GM19025 (cell line): ENCODE measurements around the gene DNAJB4.
"Not testable (repeated sequence)": the region's sequence is repeated elsewhere in the genome, so short reads cannot be mapped to it uniquely, and the experiment has no call there.

ENCODE experiments used
- ATAC-seq: cut with Tn5 transposase; IDR thresholded peaks from one replicate; pipeline ENCODE4 v1.9.1; 2021; ENCODE audit warnings: mild to moderate bottlenecking, low read depth, moderate library complexity; ENCODE audit not compliant: unreplicated experiment

DNAJB4 gene

DNA sequence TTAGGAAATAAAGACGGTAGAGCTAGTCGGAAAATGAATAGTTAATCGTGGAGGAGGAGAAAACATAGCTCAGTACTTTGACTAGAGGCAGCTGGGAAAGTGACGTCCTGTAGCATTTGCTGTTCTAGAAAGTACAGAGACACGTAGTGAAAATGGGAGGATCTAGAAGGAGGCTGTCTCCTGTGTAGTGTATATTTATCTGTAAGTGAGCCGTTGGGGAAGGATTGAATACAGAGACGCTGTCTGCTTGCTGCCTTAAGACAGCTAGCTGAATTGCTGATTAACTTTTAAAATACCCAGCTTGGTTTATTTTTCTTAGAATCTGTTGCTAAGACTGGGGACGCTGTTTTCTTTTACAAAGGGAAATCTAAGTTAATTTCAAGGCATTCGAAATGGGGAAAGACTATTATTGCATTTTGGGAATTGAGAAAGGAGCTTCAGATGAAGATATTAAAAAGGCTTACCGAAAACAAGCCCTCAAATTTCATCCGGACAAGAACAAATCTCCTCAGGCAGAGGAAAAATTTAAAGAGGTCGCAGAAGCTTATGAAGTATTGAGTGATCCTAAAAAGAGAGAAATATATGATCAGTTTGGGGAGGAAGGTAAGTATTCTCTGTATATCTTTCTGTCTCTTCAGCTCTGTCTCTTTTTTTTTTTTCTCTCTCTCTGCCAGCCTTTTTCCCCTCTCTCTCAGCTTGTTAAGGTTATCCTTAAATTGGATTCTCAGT is at the start of gene DNAJB4:
DNAJB4 (plus strand) TSS at position 221 of the 729 bp plus-strand sequence; CDS start at position 393, 172 bp downstream.
- peak; percentile 99 for ATAC-seq

GRCh38 chr1:77955709-77956108 is 49.0 kb upstream of the DNAJB4 start:
- no peak for ATAC-seq

DNA sequence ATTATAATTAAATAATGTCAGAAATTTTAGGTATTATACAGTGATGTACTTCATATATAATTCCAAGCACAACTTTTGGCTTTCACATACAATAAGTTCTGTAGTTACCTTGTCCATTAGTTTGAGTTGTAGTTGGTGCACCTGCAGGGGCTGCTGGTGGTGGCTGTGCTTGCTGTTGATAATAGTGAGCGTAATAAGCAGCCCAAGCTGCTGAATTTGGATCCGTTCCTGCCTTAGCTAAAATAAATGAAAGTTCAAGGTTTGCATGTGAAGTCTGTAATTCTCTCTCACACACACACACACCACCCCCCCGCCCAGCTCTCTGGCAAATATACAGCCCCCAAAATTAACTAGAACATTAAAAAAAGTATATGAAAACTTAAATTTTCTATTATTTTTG is 48.3 kb upstream of the DNAJB4 start:
- no peak for ATAC-seq

- ATAC-seq = no peak
Observed at GRCh38 chr1:77958391-77958790, 46.3 kb upstream of the DNAJB4 start.

DNA sequence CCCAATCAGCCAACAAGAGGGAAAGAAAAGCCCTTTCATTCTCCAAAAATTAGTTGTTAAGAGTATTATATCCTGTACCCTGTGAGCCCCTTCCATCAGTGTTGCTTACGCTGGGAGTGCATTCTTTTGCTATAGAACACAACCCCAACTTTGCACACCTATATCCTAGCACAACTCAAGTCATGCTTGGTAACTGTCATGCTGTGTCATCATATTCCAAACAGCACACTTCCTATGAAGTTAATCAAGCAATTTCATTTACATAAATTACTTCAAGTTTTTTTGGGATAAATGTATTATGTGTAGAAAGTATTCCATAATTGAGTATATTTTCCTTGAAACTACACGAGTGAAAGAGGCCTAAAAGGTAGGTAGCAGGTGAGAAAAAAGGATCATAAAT is 45.9 kb upstream of the DNAJB4 start:
- ATAC-seq = no peak

GRCh38 chr1:77961392-77961791 is 43.3 kb upstream of the DNAJB4 start:
- no peak for ATAC-seq

GRCh38 chr1:77966291-77966690 is 38.4 kb upstream of the DNAJB4 start:
- ATAC-seq = no peak

DNA sequence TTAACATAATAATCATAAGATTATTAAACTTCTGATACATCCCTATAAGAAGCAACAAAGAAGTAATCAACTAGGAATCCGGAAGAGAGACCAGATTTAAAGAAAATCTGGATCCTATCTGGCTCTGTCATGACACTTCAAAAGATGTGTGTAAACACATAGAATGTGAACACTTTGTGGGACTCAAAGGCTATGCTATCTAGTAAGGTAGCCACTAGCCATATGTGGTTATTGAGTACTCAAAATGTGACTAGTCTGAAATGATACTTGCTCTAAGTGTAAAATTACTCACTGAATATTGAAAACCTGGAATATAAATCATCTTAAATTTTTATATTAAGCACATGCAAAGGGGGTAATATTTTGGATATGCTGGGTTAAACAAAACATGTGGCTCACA is 34.5 kb upstream of the DNAJB4 start:
- no peak for ATAC-seq

DNA sequence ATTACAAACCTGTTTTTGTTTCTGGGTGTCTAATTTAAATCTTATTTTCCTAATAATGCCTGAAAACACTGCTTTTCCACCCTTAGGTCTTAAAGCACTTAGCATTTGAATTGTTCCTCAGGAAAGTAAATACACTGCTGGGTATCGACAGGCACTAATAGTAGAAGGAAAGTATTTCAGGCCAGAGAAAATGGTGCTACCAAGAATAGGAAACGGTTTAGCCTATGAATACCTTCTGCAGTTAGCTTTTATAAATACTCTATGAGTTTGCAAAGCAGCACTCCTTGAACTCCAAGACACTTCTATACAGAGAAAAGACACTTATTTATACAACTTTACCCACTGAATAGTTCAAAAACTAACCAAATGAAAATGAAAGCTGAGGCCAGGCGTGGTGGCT is 32.7 kb upstream of the DNAJB4 start:
- ATAC-seq = no peak

DNA sequence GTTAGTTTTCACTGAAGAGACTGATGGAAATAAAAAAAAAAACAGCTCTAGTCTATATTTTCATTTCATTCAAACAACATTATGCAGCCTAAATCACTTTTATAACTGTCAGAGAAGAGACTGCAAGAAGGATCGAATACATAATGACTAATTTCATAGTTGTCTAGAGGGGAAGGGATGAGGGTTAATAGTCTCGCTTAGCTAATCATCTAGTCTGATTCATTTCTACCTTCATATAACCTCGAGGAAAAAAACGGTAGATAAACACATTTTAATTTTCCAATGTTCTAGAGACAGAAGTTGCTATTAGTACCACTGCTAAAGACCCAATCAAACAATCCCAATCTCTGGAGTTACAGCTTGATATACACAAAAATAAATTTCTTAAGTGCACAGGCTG is 29.4 kb upstream of the DNAJB4 start:
- ATAC-seq = no peak

- ATAC-seq = no peak
Observed at GRCh38 chr1:77975907-77976306, 28.8 kb upstream of the DNAJB4 start.

GRCh38 chr1:77976433-77977076 is 28.2 kb upstream of the DNAJB4 start:
- no peak for ATAC-seq

GRCh38 chr1:77977989-77978292 is 26.8 kb upstream of the DNAJB4 start:
- ATAC-seq = no peak

DNA sequence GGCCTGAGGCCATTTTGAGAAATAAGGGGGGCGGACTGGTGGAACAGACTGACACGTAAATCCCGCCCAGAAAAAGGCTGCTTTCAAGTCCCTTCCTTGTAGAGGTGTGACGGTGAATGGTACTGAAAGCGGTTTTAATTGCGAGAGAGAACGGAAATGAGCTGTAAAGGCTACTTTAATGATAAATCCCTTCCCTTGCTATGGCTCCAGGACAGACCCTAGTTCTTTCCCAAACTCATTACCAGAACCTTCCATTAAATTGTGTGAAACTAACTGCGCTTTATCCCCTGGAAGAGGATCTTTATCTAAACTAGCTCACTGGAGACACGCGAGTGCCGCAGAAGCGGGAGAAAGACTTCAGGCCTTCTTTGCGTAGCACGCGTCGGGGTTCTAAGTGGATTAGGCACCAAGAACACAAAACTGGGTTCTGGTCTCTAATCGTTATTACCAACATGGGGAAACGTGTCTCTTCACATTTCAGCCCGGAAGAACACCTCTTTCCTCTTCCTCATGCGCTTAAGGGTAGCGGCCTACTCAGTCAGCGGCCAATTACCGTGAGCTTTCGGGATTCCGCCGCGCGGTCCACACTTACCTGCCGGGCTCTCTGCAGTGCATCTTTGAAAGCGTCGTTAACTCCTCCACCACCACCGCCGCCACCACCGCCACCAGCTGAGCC is 26.3 kb upstream of the DNAJB4 start:
- ATAC-seq = peak; percentile 56

DNA sequence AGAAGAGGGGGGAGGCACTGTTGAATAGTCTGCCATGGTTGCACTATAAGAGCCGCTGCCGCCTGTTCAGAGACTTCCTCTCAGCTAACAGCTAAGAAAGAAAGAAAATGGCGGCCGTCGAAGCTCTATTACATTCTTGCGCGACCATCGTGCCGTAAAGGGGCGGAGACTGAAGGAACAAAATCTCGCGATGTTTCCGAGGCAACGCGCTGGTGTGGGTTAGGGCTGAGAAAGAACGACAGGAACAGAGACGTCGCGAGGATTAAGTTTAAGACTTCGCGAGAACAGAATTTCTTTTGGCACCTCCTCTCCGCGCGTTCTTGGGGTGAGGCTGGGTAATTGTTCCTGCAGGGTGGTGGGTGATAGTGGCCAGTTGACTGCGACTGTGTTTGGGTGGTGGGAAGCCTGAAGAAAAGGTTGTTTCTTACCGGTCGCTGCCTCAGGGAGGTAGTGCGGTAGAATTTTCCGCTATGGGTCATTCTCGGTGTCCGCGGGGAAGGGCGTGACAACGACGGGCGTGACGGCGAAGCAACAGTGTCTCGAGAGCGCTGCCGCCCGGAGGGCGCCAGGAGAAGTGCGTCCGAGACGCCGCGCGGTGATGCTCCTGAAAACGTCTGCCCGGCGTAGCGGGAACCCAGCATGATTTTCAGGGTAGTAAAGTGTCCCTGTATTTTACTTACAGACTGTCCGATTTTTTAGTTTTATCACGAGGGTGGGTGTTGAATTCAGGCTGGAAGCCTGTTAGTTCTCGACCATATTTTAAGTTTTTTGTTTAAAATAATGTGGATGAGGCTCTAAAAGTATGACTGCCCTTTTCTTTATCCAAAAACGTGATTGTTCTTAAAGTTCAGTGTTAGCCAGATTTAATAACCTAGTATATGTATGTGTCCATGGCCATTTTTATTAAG is 25.5 kb upstream of the DNAJB4 start, which contains the start of gene FUBP1:
FUBP1 (minus strand) TSS at position 104 of the 908 bp plus-strand sequence; CDS start at position 36, 68 bp downstream.
- peak; percentile 69 for ATAC-seq

DNA sequence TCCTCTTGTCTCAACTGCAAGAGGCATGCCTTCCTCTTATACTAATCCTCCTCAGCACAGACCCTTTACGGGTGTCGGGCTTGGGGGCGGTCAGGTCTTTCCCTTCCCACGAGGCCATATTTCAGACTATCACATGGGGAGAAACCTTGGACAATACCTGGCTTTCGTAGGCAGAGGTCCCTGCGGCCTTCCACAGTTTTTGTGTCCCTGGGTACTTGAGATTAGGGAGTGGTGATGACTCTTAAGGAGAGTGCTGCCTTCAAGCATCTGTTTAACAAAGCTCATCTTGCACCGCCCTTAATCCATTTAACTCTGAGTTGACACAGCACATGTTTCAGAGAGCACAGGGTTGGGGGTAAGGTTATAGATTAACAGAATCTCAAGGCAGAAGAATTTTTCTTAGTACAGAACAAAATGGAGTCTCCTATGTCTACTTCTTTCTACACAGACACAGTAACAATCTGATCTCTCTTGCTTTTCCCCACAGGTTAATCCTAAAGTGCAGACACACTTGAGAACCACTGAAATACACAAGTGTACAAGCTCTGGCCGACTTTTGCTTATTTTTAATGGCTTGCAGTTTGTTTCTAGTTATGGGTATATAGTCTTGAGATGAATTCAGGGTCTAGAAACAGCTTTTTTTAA is 21.3 kb upstream of the DNAJB4 start:
- ATAC-seq = not testable (repeated sequence)

GRCh38 chr1:77983997-77984355 is 20.8 kb upstream of the DNAJB4 start:
- ATAC-seq = no peak

DNA sequence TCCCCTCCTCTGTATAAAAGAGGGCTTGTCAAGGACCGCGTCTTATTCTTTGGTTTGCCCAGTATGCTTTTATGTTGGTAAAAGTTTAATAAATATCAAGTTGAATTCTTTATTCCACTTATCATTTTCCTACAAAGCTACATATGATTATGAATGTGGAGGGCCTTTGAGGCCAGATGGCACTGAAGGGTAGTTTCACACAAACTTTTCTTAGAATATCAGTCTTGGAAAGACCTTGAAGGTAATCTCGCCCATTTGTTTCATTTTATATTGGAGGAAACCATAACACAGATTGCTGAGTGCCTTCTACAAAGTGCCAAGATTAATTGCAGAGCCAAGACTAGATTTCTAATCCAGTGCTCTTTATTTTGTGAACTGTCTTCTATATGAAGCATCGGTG is 20.1 kb upstream of the DNAJB4 start:
- ATAC-seq = no peak

DNA sequence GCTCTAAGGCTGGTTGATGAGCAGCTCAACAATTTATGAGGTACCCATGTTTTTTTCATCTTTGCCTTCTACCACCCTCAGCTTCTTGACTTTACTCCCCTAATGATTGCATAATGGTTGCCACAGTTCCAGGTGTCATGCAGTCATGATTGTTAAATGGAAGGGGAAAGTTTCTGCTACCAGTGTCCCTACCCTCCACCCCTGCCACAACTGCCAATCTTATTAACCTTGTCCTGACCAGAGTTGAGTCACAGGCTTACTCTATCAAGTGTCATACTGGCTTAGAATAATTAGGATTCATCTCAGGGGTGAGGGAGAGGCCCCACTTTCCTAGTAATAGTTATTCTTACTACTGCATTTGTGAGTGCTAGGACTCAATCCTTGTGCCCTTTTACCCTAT is 17.9 kb upstream of the DNAJB4 start:
- ATAC-seq = no peak

- no peak for ATAC-seq
Observed at GRCh38 chr1:77987919-77988318, 16.8 kb upstream of the DNAJB4 start.
